Uterus (tissue), 4 donors: Measurements from ENCODE around the gene SRBD1. TPM values are rescaled to one million over a fixed set of nuclear protein-coding genes. Genes with fewer than 3 reads are reported as not detected.

ENCODE experiments used
- DNase-seq, 2 donors: peaks; one replicate each; pipeline ENCODE4 v3.0.0-alpha.2; 2019 to 2020
- H3K27ac ChIP-seq, 2 donors: fragments of 200-600 bp; sonication (generic); 1 replicate in 1 of 2; 2 replicates in 1 of 2; pipeline ENCODE4 v1.5.1; 2016 to 2018
- H3K27me3 ChIP-seq, 2 donors: fragments of 200-600 bp; sonication (generic); one replicate each; pipeline ENCODE4 v1.5.1; 2018 to 2019; ENCODE audit warnings: control low read depth in 1 of 2
- H3K36me3 ChIP-seq, 2 donors: fragments of 200-600 bp; sonication (generic); one replicate each; pipeline ENCODE4 v1.5.1; 2019; ENCODE audit warnings: control low read depth in 1 of 2
- H3K4me1 ChIP-seq, 2 donors: fragments of 200-600 bp; sonication (generic); one replicate each; pipeline ENCODE4 v1.5.1; 2018 to 2019; ENCODE audit warnings: control low read depth in 1 of 2
- H3K4me3 ChIP-seq, 2 donors: fragments of 200-600 bp; sonication (generic); 1 replicate in 1 of 2; 2 replicates in 1 of 2; pipeline ENCODE4 v1.5.1; 2018 to 2019; ENCODE audit warnings: mild to moderate bottlenecking in 1 of 2
- H3K9me3 ChIP-seq, 2 donors: fragments of 200-600 bp; sonication (generic); one replicate each; pipeline ENCODE4 v1.5.1; 2019; ENCODE audit warnings: control low read depth in 1 of 2
- POLR2A ChIP-seq, 2 donors: fragments of 450-650 bp; IDR thresholded peaks; one replicate each; pipeline ENCODE4 v1.6.1; 2016; ENCODE audit warnings: antibody characterized with exemption in 2 of 2, mild to moderate bottlenecking in 1 of 2, moderate library complexity in 1 of 2
- intact Hi-C: fragments of 100-400 bp; cut with DNase I; formaldehyde crosslinking; loops from one replicate; pipeline ENCODE4 v1.15.1; 2023; ENCODE audit warnings: low total_unique reads
- total RNA-seq, 4 donors: library from RNA; depleted of rRNA in 3 of 4; stranded (reverse); fragments of >200 nt in 3 of 4; gene quantifications; one replicate each; pipeline versions ENCODE4 v1.1.0 to v1.2.4, GENCODE V29; 2014 to 2023
- TF ChIP-seq, protein P1 (sequence below), 4 experiments: fragments of 200-600 bp in 2 of 4; fragments of 450-650 bp in 2 of 4; sonication (generic) in 2 of 4; IDR thresholded peaks; one replicate each; pipeline ENCODE4 v1.5.1; 2016 to 2019; ENCODE audit warnings: antibody characterized with exemption in 4 of 4, mild to moderate bottlenecking in 2 of 4, moderate library complexity in 1 of 4
- donor health status: DM: yes; HTN: yes; CAD: no.

The SRBD1 gene
- total RNA-seq, 4 donors from 2014 or later = 13.1 to 65.8 (median 34.0) TPM

DNA sequence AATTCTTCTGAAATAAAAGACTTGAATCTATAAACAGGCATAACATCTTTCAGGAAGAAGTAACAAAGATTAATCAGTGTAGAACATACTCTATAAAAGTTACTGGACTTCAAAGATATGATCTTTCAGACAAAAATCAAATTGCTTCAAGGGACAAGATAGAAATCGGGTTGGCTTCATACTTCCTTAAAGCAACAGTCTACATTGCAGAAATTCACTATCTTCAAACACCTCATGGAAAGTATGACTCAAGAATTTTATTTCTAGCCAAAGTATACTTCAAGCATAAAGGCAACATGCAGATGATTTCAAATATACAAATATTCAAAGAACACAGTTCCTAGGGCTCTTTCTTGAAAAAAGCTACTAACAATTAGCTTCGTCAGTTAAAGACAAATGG lies 240.7 kb downstream of the SRBD1 start:
- DNase-seq = no peak
- Histone ChIP-seq H3K4me3 (no peak overlapping the region), H3K9me3 (no peaks in the 10 kb centered on the region), H3K27me3 (no peaks in the 10 kb centered on the region), H3K27ac (no peak overlapping the region), H3K36me3 (no peaks in the 10 kb centered on the region), H3K4me1 (no peaks in the 10 kb centered on the region)
- intact Hi-C loops = no loop called here
- TF ChIP-seq, protein P1, sequence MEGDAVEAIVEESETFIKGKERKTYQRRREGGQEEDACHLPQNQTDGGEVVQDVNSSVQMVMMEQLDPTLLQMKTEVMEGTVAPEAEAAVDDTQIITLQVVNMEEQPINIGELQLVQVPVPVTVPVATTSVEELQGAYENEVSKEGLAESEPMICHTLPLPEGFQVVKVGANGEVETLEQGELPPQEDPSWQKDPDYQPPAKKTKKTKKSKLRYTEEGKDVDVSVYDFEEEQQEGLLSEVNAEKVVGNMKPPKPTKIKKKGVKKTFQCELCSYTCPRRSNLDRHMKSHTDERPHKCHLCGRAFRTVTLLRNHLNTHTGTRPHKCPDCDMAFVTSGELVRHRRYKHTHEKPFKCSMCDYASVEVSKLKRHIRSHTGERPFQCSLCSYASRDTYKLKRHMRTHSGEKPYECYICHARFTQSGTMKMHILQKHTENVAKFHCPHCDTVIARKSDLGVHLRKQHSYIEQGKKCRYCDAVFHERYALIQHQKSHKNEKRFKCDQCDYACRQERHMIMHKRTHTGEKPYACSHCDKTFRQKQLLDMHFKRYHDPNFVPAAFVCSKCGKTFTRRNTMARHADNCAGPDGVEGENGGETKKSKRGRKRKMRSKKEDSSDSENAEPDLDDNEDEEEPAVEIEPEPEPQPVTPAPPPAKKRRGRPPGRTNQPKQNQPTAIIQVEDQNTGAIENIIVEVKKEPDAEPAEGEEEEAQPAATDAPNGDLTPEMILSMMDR (IDR thresholded peaks at IDR 0.05) = no peak
- TF ChIP-seq POLR2A (IDR thresholded peaks at IDR 0.05) = no peak

DNA sequence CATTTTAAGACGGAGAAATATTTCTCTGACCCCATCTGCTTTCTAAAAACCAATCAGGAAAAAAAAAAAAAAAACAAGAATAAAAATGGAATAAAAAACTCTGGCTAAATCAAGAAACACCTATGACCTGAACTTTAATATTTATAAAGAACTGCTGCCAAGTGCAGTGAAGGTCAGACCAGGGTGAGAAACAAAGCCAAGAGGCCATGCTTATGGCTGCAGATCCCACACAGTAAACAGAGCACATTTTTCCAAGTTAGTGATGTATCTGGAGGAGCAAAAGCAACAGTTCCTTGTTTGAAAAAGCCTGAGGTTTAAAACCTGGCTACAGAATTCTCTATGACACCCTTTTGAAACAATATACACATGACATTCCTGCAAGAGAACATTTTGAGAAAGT lies 242.3 kb downstream of the SRBD1 start:
- Histone ChIP-seq H3K9me3 (no peaks in the 10 kb centered on the region), H3K36me3 (no peaks in the 10 kb centered on the region), H3K27me3 (no peaks in the 10 kb centered on the region), H3K4me1 (no peaks in the 10 kb centered on the region), H3K4me3 (no peak overlapping the region), H3K27ac (no peak overlapping the region)
- intact Hi-C loops = no loop called here
- TF ChIP-seq POLR2A (IDR thresholded peaks at IDR 0.05) = no peak
- TF ChIP-seq, protein P1 (IDR thresholded peaks at IDR 0.05) = no peak
- DNase-seq = no peak

DNA sequence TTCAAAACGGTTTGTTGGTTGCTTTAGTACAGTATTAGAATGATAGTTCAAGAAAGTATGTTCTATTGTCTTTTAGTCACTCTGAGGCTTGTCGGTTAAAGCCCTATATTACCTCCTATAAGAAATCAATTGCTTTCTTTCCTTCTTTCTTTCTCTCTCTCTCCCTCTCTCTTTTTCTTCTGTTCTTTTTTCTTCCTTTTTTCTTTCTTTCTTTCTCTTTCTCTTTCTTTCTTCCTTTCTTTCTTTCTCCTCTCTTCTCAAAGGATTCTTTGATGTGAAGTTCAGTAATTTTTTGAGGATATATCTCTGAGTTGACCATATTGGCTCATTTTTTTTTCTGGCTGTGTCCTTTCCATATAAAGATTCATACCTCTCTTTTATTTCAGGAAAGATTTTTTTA lies 249.4 kb downstream of the SRBD1 start:
- H3K4me1 ChIP-seq = no peaks in the 10 kb centered on the region
- intact Hi-C loops = no loop called here
- H3K36me3 ChIP-seq = no peaks in the 10 kb centered on the region

DNA sequence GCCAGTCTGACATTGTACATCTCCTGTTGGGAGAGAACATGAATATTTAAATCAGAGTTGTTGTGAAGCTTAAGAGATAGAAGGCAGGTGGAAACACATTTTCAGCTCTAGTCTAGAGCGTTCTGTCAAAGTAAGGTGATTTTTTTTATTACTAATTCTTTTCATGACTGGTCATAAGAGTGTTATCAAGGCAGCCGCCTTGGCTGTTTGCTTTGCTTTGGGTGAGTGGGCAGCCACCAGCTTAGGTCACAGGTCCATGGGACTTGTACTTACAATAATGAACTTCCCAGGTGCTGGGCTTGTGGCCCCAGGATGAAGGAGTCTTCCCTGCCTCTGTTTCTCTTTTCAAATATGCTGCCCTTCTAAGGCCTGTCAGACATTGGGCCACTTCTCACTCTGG lies 256.3 kb downstream of the SRBD1 start:
- Histone ChIP-seq H3K27ac (no peak overlapping the region), H3K9me3 (no peaks in the 10 kb centered on the region), H3K36me3 (no peaks in the 10 kb centered on the region), H3K4me3 (no peak overlapping the region), H3K4me1 (no peaks in the 10 kb centered on the region), H3K27me3 (no peaks in the 10 kb centered on the region)
- intact Hi-C loops = no loop called here
- DNase-seq = no peak
- no peak for TF ChIP-seq POLR2A (IDR thresholded peaks at IDR 0.05)
- TF ChIP-seq, protein P1 (IDR thresholded peaks at IDR 0.05) = no peak

More for the DNA sequence above, 249.4 kb downstream of the SRBD1 start:
- Histone ChIP-seq H3K4me3 (no peak overlapping the region), H3K9me3 (no peaks in the 10 kb centered on the region), H3K27me3 (no peaks in the 10 kb centered on the region), H3K27ac (no peak overlapping the region)
- TF ChIP-seq POLR2A (IDR thresholded peaks at IDR 0.05) = no peak
- TF ChIP-seq, protein P1 (IDR thresholded peaks at IDR 0.05) = no peak
- no peak for DNase-seq

DNA sequence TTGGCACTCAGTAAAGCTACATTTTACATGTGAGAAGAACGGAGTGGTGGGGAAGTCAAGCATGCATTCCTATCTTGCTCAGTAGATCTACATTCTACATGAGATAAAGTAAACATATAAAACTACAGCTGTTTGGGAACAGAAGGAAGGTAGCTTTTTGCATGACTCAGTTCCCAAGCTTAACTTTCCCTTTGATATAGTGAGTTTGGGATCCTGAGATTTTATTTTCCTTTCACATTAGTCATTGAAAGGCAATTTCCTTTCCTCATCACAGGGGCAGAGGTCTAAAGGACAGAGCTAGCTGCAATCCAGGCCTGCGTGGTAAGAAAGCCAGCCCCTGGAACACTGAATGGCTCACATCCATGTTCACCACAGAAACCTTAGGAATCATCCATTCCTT lies 257.2 kb downstream of the SRBD1 start:
- no peak overlapping the region for H3K27ac ChIP-seq
- H3K36me3 ChIP-seq = no peaks in the 10 kb centered on the region
- TF ChIP-seq, protein P1 (IDR thresholded peaks at IDR 0.05) = no peak
- TF ChIP-seq POLR2A (IDR thresholded peaks at IDR 0.05) = no peak
- H3K4me1 ChIP-seq = no peaks in the 10 kb centered on the region
- H3K9me3 ChIP-seq = no peaks in the 10 kb centered on the region
- H3K4me3 ChIP-seq = no peak overlapping the region
- no peak for DNase-seq
- intact Hi-C loops = no loop called here
- no peaks in the 10 kb centered on the region for H3K27me3 ChIP-seq
